Testis (tissue), 3 donors: ENCODE measurements around the gene PTPRE. TPM values are rescaled to one million over a fixed set of nuclear protein-coding genes. Genes with fewer than 3 reads are reported as not detected.

Source experiments
- DNase-seq: peaks from one replicate; pipeline ENCODE4 v3.0.0-alpha.2; 2019
- H3K27ac ChIP-seq, 2 donors: fragments of 200-600 bp; sonication (generic); one replicate each; pipeline ENCODE4 v1.5.1; 2019
- H3K27me3 ChIP-seq: fragments of 200-600 bp; sonication (generic); one replicate; pipeline ENCODE4 v1.5.1; 2019
- H3K36me3 ChIP-seq: fragments of 200-600 bp; sonication (generic); one replicate; pipeline ENCODE4 v1.5.1; 2017; ENCODE audit warnings: low read depth; ENCODE audit errors: missing control alignments
- H3K4me1 ChIP-seq: fragments of 200-600 bp; sonication (generic); one replicate; pipeline ENCODE4 v1.5.1; 2019
- H3K4me3 ChIP-seq, 2 donors: fragments of 200-600 bp; sonication (generic); one replicate each; pipeline ENCODE4 v1.5.1; 2017 to 2019
- H3K9me3 ChIP-seq: fragments of 200-600 bp; sonication (generic); one replicate; pipeline ENCODE4 v1.5.1; 2017
- CTCF ChIP-seq, 3 experiments: fragments of 450-650 bp in 2 of 3; fragments of 200-600 bp in 1 of 3; sonication (generic) in 1 of 3; IDR thresholded peaks; one replicate each; pipeline ENCODE4 v1.5.1; 2016 to 2019; ENCODE audit warnings: antibody characterized with exemption in 3 of 3, mild to moderate bottlenecking in 2 of 3, moderate library complexity in 1 of 3
- POLR2A ChIP-seq: fragments of 450-650 bp; IDR thresholded peaks from one replicate; pipeline ENCODE4 v1.6.1; 2017; ENCODE audit warnings: antibody characterized with exemption, mild to moderate bottlenecking, moderate library complexity
- WGBS, 2 donors: methylation state at CpG; one replicate each; pipeline ENCODE4 v1.1.5; 2018; 5-methylcytosine and 5-hydroxymethylcytosine counted together
- intact Hi-C: fragments of 100-400 bp; cut with DNase I; formaldehyde crosslinking; loops from one replicate; pipeline ENCODE4 v1.15.1; 2023; ENCODE audit warnings: low total_unique reads
- polyA plus RNA-seq: library from polyadenylated mRNA; stranded (reverse); fragments of 350-450 nt; fragmentation: Illumina TruSeq; extraction: RNeasy Lipid Tissue Mini Kit (QIAGEN cat#74804); gene quantifications from one replicate; pipeline ENCODE4 v1.2.3, GENCODE V29; 2014; ENCODE audit warnings: low read depth, low replicate concordance; ENCODE audit not compliant: insufficient read depth
- total RNA-seq, 2 donors: library from RNA; depleted of rRNA; stranded (reverse); fragments of >200 nt; gene quantifications; one replicate each; pipeline ENCODE4 v1.2.3, GENCODE V29; 2016

PTPRE gene
- total and polyA plus RNA-seq, 3 donors from 2014 or later = 10.0 to 26.6 (median 15.3) TPM

- Histone ChIP-seq H3K36me3 (no peaks in the 10 kb centered on the region), H3K27ac (no peak overlapping the region), H3K27me3 (no peaks in the 10 kb centered on the region), H3K9me3 (no peaks in the 10 kb centered on the region), H3K4me1 (no peaks in the 10 kb centered on the region), H3K4me3 (no peak overlapping the region)
- DNase-seq = no peak
- intact Hi-C loops = no loop called here
- 79 to 91% methylated on average over 5 of the region's 5 CpGs for WGBS, 2 donors
- TF ChIP-seq POLR2A (no peak), CTCF (IDR thresholded peaks at IDR 0.05) (no peak)
Measured at GRCh38 chr10:127884501-127884900, 22.4 kb upstream of the PTPRE start.

GRCh38 chr10:127886371-127887051, 20.4 kb upstream of the PTPRE start:
- Histone ChIP-seq H3K36me3 (no peaks in the 10 kb centered on the region), H3K4me1 (no peaks in the 10 kb centered on the region), H3K27ac (no peak overlapping the region), H3K9me3 (no peaks in the 10 kb centered on the region), H3K27me3 (no peaks in the 10 kb centered on the region), H3K4me3 (no peak overlapping the region)
- no peak for TF ChIP-seq CTCF (IDR thresholded peaks at IDR 0.05)
- TF ChIP-seq POLR2A = no peak
- 90 to 93% methylated on average over 11 to 12 of the region's 12 CpGs for WGBS, 2 donors
- DNase-seq = no peak
- intact Hi-C loops = no loop called here

- Histone ChIP-seq H3K9me3 (no peaks in the 10 kb centered on the region), H3K4me3 (no peak overlapping the region), H3K4me1 (no peaks in the 10 kb centered on the region), H3K27me3 (no peaks in the 10 kb centered on the region), H3K27ac (no peak overlapping the region), H3K36me3 (no peaks in the 10 kb centered on the region)
- intact Hi-C loops = no loop called here
- no peak for DNase-seq
- TF ChIP-seq CTCF (IDR thresholded peaks at IDR 0.05) = no peak
- TF ChIP-seq POLR2A = no peak
- 78 to 79% methylated on average over 14 to 16 of the region's 16 CpGs for WGBS, 2 donors
Measured at GRCh38 chr10:127887541-127888415, 19.1 kb upstream of the PTPRE start.

GRCh38 chr10:127888521-127889312, 18.2 kb upstream of the PTPRE start:
- no peak overlapping the region for H3K27ac ChIP-seq
- TF ChIP-seq POLR2A = no peak
- no peak for TF ChIP-seq CTCF (IDR thresholded peaks at IDR 0.05)
- H3K4me3 ChIP-seq = no peak overlapping the region
- no peak for DNase-seq
- no peaks in the 10 kb centered on the region for H3K27me3 ChIP-seq
- H3K36me3 ChIP-seq = no peaks in the 10 kb centered on the region
- WGBS, 2 donors = 87 to 92% methylated on average over 13 of the region's 13 CpGs
- H3K9me3 ChIP-seq = no peaks in the 10 kb centered on the region
- no peaks in the 10 kb centered on the region for H3K4me1 ChIP-seq
- intact Hi-C loops = no loop called here
